Nucleus accumbens (tissue), 56 donors: ENCODE data around the gene TNFRSF4.

Experiments used
- DNase-seq, 56 donors: peaks; one replicate each; lab custom pipeline; 2025; lab: John Stamatoyannopoulos, UW

The TNFRSF4 gene

DNA sequence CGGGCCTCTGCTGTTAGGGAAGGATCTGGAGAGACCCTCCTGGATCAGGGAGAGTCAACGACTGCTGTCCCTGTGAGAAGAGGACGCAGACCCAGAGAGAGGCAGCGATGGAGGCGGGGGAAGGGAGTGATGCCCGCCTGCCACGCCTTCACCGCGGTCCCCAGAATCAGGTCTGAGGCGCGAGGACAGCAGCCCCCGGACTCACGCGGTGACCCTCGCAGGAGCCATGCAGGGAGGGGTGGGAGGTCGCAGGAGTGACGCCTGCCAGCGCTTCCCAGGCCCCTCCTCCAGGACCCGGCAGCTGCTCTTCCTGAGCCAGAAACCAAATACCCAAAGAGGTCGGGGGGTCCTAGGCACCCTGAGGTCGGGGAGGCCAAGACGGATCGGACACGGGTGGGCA, 6.2 kb upstream of the TNFRSF4 start:
- DNase-seq = no peak

- DNase-seq = no peak
These were observed 5.4 kb upstream of the TNFRSF4 start for GRCh38 chr1:1219341-1219740.

DNA sequence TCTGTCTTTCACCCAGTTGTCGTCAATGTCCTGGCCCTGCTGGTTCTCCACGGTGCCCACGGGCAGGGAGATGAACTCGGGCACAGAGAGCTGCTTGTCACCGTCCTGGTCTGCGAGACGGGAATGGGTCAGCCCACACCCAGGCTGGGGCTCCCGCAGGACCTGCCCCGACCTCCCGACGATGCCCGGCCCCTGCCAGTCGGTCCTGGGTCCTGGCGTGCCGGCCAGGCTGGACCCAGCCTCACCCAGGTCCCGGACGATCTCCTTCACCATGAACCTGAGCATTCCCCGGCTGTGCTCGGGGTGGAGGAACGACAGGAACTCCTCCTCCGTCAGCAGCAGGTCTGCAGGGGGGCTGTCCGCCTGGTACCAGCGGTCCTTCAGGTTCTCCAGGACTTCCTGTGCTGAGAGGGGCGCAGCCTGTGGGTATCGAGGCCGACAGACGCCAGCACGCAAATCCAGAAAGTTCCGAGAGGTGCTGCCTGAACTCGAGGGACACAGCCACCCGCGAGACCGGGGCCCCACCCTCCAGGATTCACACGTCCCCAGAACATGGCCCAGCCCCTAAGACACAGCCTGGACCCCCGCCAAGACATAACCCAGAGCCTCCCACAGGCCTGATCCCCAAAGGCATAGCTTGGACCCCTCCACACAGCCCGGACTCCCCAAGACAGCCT, 4.7 kb upstream of the TNFRSF4 start:
- no peak for DNase-seq

- peak in 1 of 56 donors; percentile 65 for DNase-seq
These were observed 3.9 kb upstream of the TNFRSF4 start for GRCh38 chr1:1217621-1218523.

- DNase-seq = no peak
These were observed 3.0 kb upstream of the TNFRSF4 start for GRCh38 chr1:1216770-1217620.

DNA sequence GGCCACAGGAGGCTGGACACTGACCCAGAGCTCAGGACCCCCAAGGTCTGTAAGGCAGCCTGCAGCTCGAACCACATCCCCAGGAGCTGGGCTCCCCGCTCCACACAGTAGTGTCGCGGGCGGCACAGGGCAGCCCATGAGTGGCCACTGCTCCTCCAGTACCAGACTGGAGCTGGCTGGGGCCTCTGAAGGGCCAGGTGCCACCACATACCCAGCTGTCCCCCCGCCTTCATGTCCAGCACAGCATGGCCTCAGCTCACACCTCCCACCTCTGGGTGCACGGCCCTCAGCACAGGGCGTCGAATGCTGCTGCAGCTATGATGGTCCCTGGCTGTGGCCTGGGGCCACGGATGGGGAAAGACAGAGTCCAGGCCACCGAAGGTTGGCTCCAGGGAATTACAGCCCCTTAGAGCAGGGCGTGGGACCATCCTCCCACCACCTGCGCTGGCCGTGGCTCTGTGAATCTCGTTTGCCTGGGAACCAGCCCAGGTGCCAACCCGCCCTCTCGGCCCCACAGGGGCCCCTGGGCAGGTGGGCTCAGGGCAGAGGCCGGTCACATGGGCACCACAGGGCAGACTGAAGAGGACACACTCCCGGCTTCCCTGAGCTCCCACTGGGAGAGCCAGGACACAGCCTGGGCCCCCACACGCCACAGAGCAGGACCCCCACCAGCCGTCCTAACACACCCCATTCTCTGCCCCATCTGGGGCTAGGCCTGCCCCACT, 2.1 kb upstream of the TNFRSF4 start:
- DNase-seq = no peak

DNA sequence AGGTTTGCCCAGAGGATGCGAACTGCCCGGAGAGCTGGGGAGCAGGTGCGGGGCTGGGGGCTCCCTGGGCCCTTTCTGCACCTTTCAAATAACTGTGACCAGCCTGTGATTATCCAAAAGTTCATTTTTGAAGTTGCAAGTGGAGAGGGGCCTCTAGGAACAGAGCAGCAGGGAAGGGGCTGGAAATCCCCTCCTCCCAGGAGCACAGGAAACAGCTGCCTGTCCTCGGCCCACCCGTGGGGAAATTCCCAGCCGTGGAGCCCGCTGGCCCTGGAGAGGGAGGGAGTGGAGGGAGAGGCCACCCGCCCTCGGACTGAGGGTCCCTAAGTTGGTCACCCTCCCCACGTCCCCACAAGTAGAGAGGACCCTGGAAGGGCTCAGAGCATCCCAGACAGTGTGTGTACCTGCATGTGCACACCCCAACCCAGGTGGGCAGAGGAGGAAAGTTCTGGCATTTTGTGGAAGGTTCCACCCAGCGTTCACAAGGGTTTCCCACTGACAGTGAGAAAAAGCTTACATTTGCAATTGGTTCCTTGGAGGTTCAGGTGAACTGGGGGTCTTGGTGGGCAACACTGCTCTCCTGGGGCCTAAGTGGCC, 1.2 kb upstream of the TNFRSF4 start:
- DNase-seq = no peak

- no peak for DNase-seq
These were observed 1.1 kb downstream of the TNFRSF4 start for GRCh38 chr1:1212780-1213344.

DNA sequence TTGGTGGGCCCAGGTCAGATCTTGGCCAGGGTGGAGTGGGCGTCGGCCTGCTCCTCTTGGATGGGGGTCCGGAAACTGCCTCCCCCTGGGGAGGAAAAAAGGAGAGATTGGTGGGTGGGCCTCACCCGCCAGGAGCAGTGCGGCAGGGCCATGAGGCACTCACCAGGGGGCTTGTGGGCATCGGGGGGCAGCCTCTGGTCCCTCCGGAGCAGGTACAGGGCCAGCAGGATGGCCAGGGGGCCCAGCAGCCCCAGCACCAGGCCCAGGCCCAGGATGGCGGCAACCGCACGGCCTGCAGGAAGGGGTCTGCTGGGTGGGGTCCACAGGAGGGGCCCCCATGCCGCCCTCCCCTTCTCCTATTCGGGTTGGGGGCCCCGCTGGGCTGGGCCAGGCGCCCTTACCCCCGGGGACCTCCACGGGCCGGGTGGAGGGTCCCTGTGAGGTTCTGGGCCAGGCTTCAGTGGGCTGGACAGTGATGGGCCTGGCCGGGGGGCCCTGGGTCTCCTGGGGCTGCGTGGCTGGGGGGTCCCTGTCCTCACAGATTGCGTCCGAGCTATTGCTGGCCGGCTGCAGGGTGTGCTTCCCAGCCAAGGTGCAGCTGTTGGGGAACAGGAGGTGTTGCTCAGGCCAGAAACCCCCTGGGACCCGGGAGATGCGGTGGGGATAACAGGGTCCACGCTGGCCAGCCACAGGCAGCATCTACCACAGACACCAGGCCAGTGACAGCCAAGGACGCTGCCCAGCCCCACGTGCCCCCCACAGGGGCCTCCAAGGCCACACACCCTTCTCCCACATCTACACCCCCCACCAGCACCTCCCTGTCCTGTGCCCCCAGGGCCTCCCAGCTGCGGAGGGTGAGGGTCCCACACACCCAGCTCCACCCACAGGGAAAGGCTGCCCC, 2.2 kb downstream of the TNFRSF4 start:
- DNase-seq = no peak

GRCh38 chr1:1210726-1211540, 3.0 kb downstream of the TNFRSF4 start:
- DNase-seq = no peak

DNA sequence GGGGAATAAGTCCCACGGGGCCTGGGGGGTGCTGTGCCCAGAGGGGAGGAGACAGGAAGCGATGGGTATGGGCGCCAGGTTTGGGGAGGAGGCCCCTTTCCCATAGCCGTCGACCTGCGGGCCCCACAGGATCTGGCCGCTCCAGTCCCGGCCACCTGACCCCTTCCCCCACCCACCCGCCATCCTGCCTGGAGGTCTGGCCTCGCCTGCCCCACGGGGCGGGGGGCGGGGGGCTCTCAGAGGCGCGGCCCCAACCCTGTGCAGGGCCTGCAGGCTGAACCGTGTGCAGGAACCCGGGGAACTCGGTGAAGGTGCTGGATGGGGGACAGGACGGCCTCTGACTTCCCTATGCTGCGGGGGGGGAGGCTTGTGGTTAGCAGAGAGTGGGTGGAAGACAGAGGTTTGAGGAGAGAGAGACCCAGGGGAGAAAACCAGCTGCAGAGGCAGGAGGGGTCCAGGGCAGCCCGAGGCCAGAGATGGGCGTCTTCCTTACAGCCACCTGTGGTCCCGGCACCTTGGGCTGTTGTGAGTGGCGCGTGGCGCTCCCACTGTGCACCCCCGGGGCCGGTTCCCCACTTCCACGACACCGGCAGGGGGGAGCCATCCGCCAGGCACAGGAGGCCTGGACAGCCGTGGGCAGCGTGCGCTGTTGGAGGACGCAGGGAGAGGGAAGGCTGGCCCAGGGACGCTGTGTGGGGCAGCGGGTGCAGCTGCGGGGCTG, 5.1 kb downstream of the TNFRSF4 start:
- no peak for DNase-seq

- no peak for DNase-seq
These were observed 6.4 kb downstream of the TNFRSF4 start for GRCh38 chr1:1207571-1207892.

- no peak for DNase-seq
These were observed 6.9 kb downstream of the TNFRSF4 start for GRCh38 chr1:1206966-1207531.

GRCh38 chr1:1206376-1206965, 7.5 kb downstream of the TNFRSF4 start, which contains the start of gene TNFRSF18:
TSS of gene TNFRSF18 (minus strand) at chr1:1206592. CDS start at chr1:1206571, 21 bp downstream.
- no peak for DNase-seq

DNA sequence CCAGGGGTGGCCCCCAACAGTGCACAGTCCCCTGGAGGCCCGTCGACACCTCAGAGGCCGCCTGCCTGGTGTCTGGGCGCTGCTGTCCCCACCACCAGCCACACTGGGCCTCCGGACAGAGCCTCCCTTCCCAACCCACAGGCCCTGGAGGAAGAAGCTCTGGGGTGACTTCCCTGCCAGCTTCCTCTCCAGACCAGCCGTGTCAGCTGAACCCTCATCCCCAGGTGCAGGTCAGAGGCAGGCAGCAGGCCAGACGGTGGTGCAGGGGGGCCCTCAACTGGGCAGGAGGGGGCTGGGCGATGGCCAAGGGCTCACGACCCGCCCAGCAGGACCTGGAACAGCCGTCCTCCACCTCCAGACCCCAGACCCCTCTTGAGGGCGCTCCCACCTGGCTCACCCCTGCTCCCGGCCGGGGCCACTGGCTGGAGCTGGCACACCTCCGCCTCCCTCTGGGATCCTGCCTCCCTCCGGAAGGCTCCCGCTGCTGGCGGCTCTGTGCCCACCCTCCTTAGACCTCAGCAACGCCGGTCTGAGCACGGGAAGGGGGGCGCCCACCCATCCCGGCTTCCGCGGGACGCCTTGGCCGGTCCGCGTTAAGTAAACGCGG, 8.1 kb downstream of the TNFRSF4 start:
- DNase-seq = no peak
